CD14-positive monocyte (primary cell): ENCODE data around the gene SNAPC2. TPM values are rescaled to one million over a fixed set of nuclear protein-coding genes. Genes with fewer than 3 reads are reported as not detected.
A peak's percentile ranks its signal among the peaks of the same experiment; 100 is the strongest.

Experiments
- DNase-seq, 3 donors: peaks; one replicate each; pipeline ENCODE4 v3.0.0-alpha.2; 2011 to 2022
- H2AFZ ChIP-seq: 2 replicates; pipeline ENCODE4 v1.6.0; 2012; ENCODE audit warnings: mild to moderate bottlenecking, low read depth, low read length, inconsistent platforms; ENCODE audit not compliant: insufficient read depth, poor library complexity, severe bottlenecking
- H3K27ac ChIP-seq, 2 donors: 1 replicate in 1 of 2; 2 replicates in 1 of 2; pipeline ENCODE4 v1.5.1; 2012 to 2013; ENCODE audit warnings: low read length in 2 of 2, control low read depth in 1 of 2, inconsistent platforms in 1 of 2, low read depth in 1 of 2, mild to moderate bottlenecking in 1 of 2
- H3K27me3 ChIP-seq, 2 donors: one replicate each; pipeline versions ENCODE4 v1.6.0 to v1.6.1; 2011 to 2013; ENCODE audit warnings: low read length in 2 of 2; ENCODE audit not compliant: control insufficient read depth in 2 of 2, insufficient read depth in 2 of 2
- H3K36me3 ChIP-seq, 2 donors: replicated peaks in 1 of 2; 1 replicate in 1 of 2; 2 replicates in 1 of 2; pipeline versions ENCODE4 v1.5.1 to v1.6.1; 2012 to 2013; ENCODE audit warnings: low read length in 2 of 2, control low read depth in 1 of 2, inconsistent platforms in 1 of 2, mild to moderate bottlenecking in 1 of 2; ENCODE audit not compliant: insufficient read depth in 2 of 2, control insufficient read depth in 1 of 2
- H3K4me1 ChIP-seq, 2 donors: 1 replicate in 1 of 2; 2 replicates in 1 of 2; pipeline versions ENCODE4 v1.5.1 to v1.6.1; 2012 to 2013; ENCODE audit warnings: low read length in 2 of 2, control low read depth in 1 of 2, inconsistent platforms in 1 of 2, mild to moderate bottlenecking in 1 of 2, moderate library complexity in 1 of 2; ENCODE audit not compliant: insufficient read depth in 2 of 2, control insufficient read depth in 1 of 2
- H3K4me2 ChIP-seq: replicated peaks from 2 replicates; pipeline ENCODE3; 2012; ENCODE audit warnings: low read length, moderate library complexity, mild to moderate bottlenecking; ENCODE audit not compliant: poor library complexity, severe bottlenecking; ENCODE audit errors: extremely low read depth
- H3K4me3 ChIP-seq, 3 experiments: fragments of 200-600 bp in 1 of 3; sonication (generic) in 1 of 3; replicated peaks in 1 of 3; 1 replicate in 2 of 3; 2 replicates in 1 of 3; pipeline ENCODE4 v1.5.1; 2011 to 2013; ENCODE audit warnings: low read length in 3 of 3, mild to moderate bottlenecking in 3 of 3, control low read depth in 2 of 3, low read depth in 2 of 3, inconsistent platforms in 1 of 3, moderate library complexity in 1 of 3
- H3K79me2 ChIP-seq: 2 replicates; pipeline ENCODE4 v1.6.0; 2012; ENCODE audit warnings: mild to moderate bottlenecking, control low read depth, inconsistent platforms, low read length, moderate library complexity; ENCODE audit not compliant: insufficient read depth
- H3K9ac ChIP-seq: 2 replicates; pipeline ENCODE4 v1.6.0; 2017; ENCODE audit warnings: low read length, mild to moderate bottlenecking; ENCODE audit not compliant: insufficient read depth, poor library complexity, severe bottlenecking
- H3K9me3 ChIP-seq, 2 donors: replicated peaks in 1 of 2; 1 replicate in 1 of 2; 2 replicates in 1 of 2; pipeline versions ENCODE4 v1.5.1 to v1.6.1; 2012 to 2013; ENCODE audit warnings: low read length in 2 of 2, control low read depth in 1 of 2; ENCODE audit not compliant: control insufficient read depth in 1 of 2, insufficient read depth in 1 of 2
- H4K20me1 ChIP-seq: 2 replicates; pipeline ENCODE4 v1.6.0; 2012; ENCODE audit warnings: mild to moderate bottlenecking, low read length, control low read depth, moderate library complexity; ENCODE audit not compliant: insufficient read depth
- H3K27ac Mint-ChIP-seq, 7 donors: one replicate each; pipeline ENCODE4 v1.8.0; 2020; ENCODE audit warnings: mild to moderate bottlenecking in 7 of 7, mixed read lengths in 7 of 7, moderate library complexity in 6 of 7, inconsistent platforms in 2 of 7
- H3K27me3 Mint-ChIP-seq, 3 donors: one replicate each; pipeline ENCODE4 v1.8.0; 2021 to 2022; ENCODE audit warnings: low read depth in 3 of 3, mild to moderate bottlenecking in 3 of 3, mixed read lengths in 3 of 3, moderate library complexity in 3 of 3, inconsistent platforms in 1 of 3
- H3K36me3 Mint-ChIP-seq, 2 donors: one replicate each; pipeline ENCODE4 v1.8.0; 2020; ENCODE audit warnings: mixed read lengths in 2 of 2, inconsistent platforms in 1 of 2, mild to moderate bottlenecking in 1 of 2
- H3K4me1 Mint-ChIP-seq: one replicate; pipeline ENCODE4 v1.8.0; 2020; ENCODE audit warnings: mild to moderate bottlenecking, mixed read lengths
- H3K4me3 Mint-ChIP-seq, 2 donors: one replicate each; pipeline ENCODE4 v1.8.0; 2020; ENCODE audit warnings: mild to moderate bottlenecking in 2 of 2, mixed read lengths in 2 of 2, moderate library complexity in 1 of 2
- H3K9me3 Mint-ChIP-seq, 7 donors: one replicate each; pipeline ENCODE4 v1.8.0; 2020 to 2022; ENCODE audit warnings: mixed read lengths in 7 of 7, mild to moderate bottlenecking in 6 of 7, moderate library complexity in 6 of 7, inconsistent platforms in 2 of 7
- WGBS: methylation state at CpG from one replicate; pipeline ENCODE4 v1.1.5; 2013; ENCODE audit warnings: missing lambda C conversion rate; ENCODE audit not compliant: insufficient coverage; 5-methylcytosine and 5-hydroxymethylcytosine counted together
- intact Hi-C, 2 donors: fragments of 100-400 bp; cut with micrococcal nuclease; formaldehyde crosslinking; loops; one replicate each; pipeline versions ENCODE4 v1.15.0 to v1.15.1; 2023
- polyA plus RNA-seq, 3 donors: library from polyadenylated mRNA; depleted of rRNA in 1 of 3; unstranded in 2 of 3; stranded (reverse) in 1 of 3; fragments of 300-500 nt in 2 of 3; fragments of >200 nt in 1 of 3; fragmentation: Illumina TruSeq in 2 of 3; gene quantifications; 1 replicate in 2 of 3; 2 replicates in 1 of 3; pipeline ENCODE4 v1.2.3, GENCODE V29; 2012 to 2021
- TF ChIP-seq, protein P1 (sequence below): fragments of 200-600 bp; IDR thresholded peaks from one replicate; pipeline ENCODE4 v1.8.0; 2022; ENCODE audit warnings: antibody characterized with exemption, mild to moderate bottlenecking

SNAPC2 gene
- polyA plus RNA-seq, 3 donors, result 15.7 to 27.5 (median 18.3) TPM

GRCh38 chr19:7934766-7935165 lies 14.6 kb downstream of the SNAPC2 start:
- no peak overlapping the region for H3K4me3 Mint-ChIP-seq
- H3K9ac ChIP-seq, result no peak overlapping the region
- no peaks in the 10 kb centered on the region for H3K79me2 ChIP-seq
- H3K36me3 ChIP-seq, result peaks cover 78 to 86% of the 10 kb centered on the region in 2 donors
- H3K36me3 Mint-ChIP-seq, result peaks cover 65 to 93% of the 10 kb centered on the region in 2 donors
- no peaks in the 10 kb centered on the region for H4K20me1 ChIP-seq
- intact Hi-C loops, result no loop called here
- H3K27me3 ChIP-seq, result no peaks in the 10 kb centered on the region
- no peak overlapping the region for H3K27ac ChIP-seq
- peaks cover 0 to 3% (median 0%) of the 10 kb centered on the region in 7 donors for H3K9me3 Mint-ChIP-seq
- H3K27me3 Mint-ChIP-seq, result no peaks in the 10 kb centered on the region
- no peaks in the 10 kb centered on the region for H3K4me1 ChIP-seq
- H3K4me2 ChIP-seq, result no peak overlapping the region
- TF ChIP-seq, protein P1, sequence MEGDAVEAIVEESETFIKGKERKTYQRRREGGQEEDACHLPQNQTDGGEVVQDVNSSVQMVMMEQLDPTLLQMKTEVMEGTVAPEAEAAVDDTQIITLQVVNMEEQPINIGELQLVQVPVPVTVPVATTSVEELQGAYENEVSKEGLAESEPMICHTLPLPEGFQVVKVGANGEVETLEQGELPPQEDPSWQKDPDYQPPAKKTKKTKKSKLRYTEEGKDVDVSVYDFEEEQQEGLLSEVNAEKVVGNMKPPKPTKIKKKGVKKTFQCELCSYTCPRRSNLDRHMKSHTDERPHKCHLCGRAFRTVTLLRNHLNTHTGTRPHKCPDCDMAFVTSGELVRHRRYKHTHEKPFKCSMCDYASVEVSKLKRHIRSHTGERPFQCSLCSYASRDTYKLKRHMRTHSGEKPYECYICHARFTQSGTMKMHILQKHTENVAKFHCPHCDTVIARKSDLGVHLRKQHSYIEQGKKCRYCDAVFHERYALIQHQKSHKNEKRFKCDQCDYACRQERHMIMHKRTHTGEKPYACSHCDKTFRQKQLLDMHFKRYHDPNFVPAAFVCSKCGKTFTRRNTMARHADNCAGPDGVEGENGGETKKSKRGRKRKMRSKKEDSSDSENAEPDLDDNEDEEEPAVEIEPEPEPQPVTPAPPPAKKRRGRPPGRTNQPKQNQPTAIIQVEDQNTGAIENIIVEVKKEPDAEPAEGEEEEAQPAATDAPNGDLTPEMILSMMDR, result no peak
- no peak overlapping the region for H3K4me3 ChIP-seq
- no peak for DNase-seq
- H3K4me1 Mint-ChIP-seq, result no peaks in the 10 kb centered on the region
- H3K27ac Mint-ChIP-seq, result peak overlapping the region in 1 of 7 donors; percentile 19
- H3K9me3 ChIP-seq, result no peaks in the 10 kb centered on the region
- WGBS, result 94% methylated on average over 21 of the region's 21 CpGs
- H2AFZ ChIP-seq, result no peak overlapping the region

DNA sequence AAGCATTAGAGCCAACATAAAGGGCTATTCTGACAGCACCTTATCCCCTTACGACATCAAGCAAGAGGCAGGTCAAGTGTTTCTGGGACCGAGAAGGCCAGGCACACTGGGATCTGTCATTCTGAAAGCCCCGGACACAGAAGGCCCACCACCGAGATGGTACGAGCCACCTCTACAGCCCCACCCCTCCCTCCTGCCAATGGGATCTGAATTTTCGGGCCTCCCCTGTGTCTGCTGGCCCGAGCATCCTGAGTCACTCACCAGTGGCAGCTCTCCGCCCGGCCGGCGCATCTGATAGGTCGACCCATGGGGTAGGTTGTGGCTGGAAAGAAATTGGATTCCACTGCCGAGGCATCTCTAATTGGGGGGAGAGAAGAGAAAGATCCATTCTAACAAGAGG lies 20.7 kb downstream of the SNAPC2 start:
- intact Hi-C loops, result loop anchor here (10.0 kb wide), 1 partner anchor 314 kb away; no protein-coding TSS in a partner anchor
- TF ChIP-seq, protein P1, result no peak

More for the DNA sequence above, 20.7 kb downstream of the SNAPC2 start:
- Mint-ChIP-seq H3K36me3 (peaks cover 35 to 49% of the 10 kb centered on the region in 2 donors), H3K4me1 (peaks cover 18% of the 10 kb centered on the region), H3K9me3 (peaks cover 0 to 3% (median 0%) of the 10 kb centered on the region in 7 donors), H3K27ac (no peak overlapping the region), H3K27me3 (peaks cover 0 to 2% (median 0%) of the 10 kb centered on the region in 3 donors), H3K4me3 (no peak overlapping the region)
- Histone ChIP-seq H3K4me3 (no peak overlapping the region), H3K27ac (no peak overlapping the region), H3K27me3 (no peaks in the 10 kb centered on the region), H3K9ac (no peak overlapping the region), H3K4me2 (no peak overlapping the region), H2AFZ (no peak overlapping the region), H3K9me3 (no peaks in the 10 kb centered on the region), H4K20me1 (no peaks in the 10 kb centered on the region), H3K4me1 (peaks cover 8 to 21% of the 10 kb centered on the region in 2 donors), H3K36me3 (peaks cover 39 to 42% of the 10 kb centered on the region in 2 donors), H3K79me2 (peaks cover 23% of the 10 kb centered on the region)
- no peak for DNase-seq
- 96% methylated on average over 3 of the region's 13 CpGs for WGBS
